Measurements from ENCODE around the gene CRYBG1.

GRCh38 chr6:106599440-106599839, 238.9 kb downstream of the CRYBG1 start:
- TF ChIP-seq, protein P1, sequence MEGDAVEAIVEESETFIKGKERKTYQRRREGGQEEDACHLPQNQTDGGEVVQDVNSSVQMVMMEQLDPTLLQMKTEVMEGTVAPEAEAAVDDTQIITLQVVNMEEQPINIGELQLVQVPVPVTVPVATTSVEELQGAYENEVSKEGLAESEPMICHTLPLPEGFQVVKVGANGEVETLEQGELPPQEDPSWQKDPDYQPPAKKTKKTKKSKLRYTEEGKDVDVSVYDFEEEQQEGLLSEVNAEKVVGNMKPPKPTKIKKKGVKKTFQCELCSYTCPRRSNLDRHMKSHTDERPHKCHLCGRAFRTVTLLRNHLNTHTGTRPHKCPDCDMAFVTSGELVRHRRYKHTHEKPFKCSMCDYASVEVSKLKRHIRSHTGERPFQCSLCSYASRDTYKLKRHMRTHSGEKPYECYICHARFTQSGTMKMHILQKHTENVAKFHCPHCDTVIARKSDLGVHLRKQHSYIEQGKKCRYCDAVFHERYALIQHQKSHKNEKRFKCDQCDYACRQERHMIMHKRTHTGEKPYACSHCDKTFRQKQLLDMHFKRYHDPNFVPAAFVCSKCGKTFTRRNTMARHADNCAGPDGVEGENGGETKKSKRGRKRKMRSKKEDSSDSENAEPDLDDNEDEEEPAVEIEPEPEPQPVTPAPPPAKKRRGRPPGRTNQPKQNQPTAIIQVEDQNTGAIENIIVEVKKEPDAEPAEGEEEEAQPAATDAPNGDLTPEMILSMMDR (IDR thresholded peaks at IDR 0.05), result no peak
- TF ChIP-seq POLR2A (IDR thresholded peaks at IDR 0.05), result no peak

All from body of pancreas (tissue), 4 donors.